Upper lobe of left lung (tissue), 6 donors: ENCODE data around the gene ATG101. TPM values are rescaled to one million over a fixed set of nuclear protein-coding genes. Genes with fewer than 3 reads are reported as not detected.
A peak's percentile ranks its signal among the peaks of the same experiment; 100 is the strongest.

Source experiments
- ATAC-seq, 2 donors: fragments of 200-7000 bp; cut with Tn5 transposase; one replicate each; pipeline ENCODE4 v1.9.1; 2022; ENCODE audit warnings: mild to moderate bottlenecking in 2 of 2, moderate library complexity in 2 of 2; ENCODE audit not compliant: low FRiP score in 2 of 2
- DNase-seq, 2 donors: peaks; one replicate each; pipeline ENCODE4 v3.0.0-alpha.2; 2019 to 2020
- H3K27ac ChIP-seq, 4 donors: fragments of 200-600 bp; sonication (generic); one replicate each; pipeline ENCODE4 v1.5.1; 2016 to 2019
- H3K27me3 ChIP-seq, 4 donors: fragments of 200-600 bp; sonication (generic); one replicate each; pipeline ENCODE4 v1.5.1; 2017 to 2019
- H3K36me3 ChIP-seq, 4 donors: fragments of 200-600 bp; sonication (generic); one replicate each; pipeline ENCODE4 v1.5.1; 2016 to 2019
- H3K4me1 ChIP-seq, 4 donors: fragments of 200-600 bp; sonication (generic); one replicate each; pipeline ENCODE4 v1.5.1; 2018 to 2019
- H3K4me3 ChIP-seq, 4 donors: fragments of 200-600 bp; sonication (generic); one replicate each; pipeline ENCODE4 v1.5.1; 2017 to 2019; ENCODE audit warnings: mild to moderate bottlenecking in 2 of 4, moderate library complexity in 1 of 4
- H3K9me3 ChIP-seq, 4 donors: fragments of 200-600 bp; sonication (generic); one replicate each; pipeline ENCODE4 v1.5.1; 2018 to 2019
- CTCF ChIP-seq, 6 experiments: fragments of 450-650 bp in 4 of 6; fragments of 200-600 bp in 2 of 6; sonication (generic) in 2 of 6; IDR thresholded peaks; one replicate each; pipeline ENCODE4 v1.5.1; 2016 to 2019; ENCODE audit warnings: antibody characterized with exemption in 6 of 6
- EP300 ChIP-seq, 4 donors: sonication (generic); formaldehyde crosslinking; IDR thresholded peaks; one replicate each; pipeline ENCODE4 v1.5.1; 2017; ENCODE audit warnings: antibody characterized with exemption in 4 of 4, control low read depth in 2 of 4
- POLR2A ChIP-seq, 4 donors: fragments of 450-650 bp; IDR thresholded peaks; one replicate each; pipeline ENCODE4 v1.5.1; 2016 to 2017; ENCODE audit warnings: antibody characterized with exemption in 4 of 4, mild to moderate bottlenecking in 2 of 4
- POLR2AphosphoS5 ChIP-seq, 2 donors: sonication (generic); formaldehyde crosslinking; IDR thresholded peaks; one replicate each; pipeline ENCODE4 v1.5.1; 2017; ENCODE audit warnings: antibody characterized with exemption in 2 of 2
- WGBS, 2 donors: methylation state at CpG; one replicate each; pipeline ENCODE4 v1.1.5; 2017 to 2018; 5-methylcytosine and 5-hydroxymethylcytosine counted together
- total RNA-seq, 6 donors: library from RNA; depleted of rRNA in 4 of 6; stranded (reverse); fragments of >200 nt in 4 of 6; gene quantifications; one replicate each; pipeline versions ENCODE4 v1.1.0 to v1.2.1, GENCODE V29; 2016 to 2021
- donor health status: DM: no; HTN: no; CAD: no; lungs with moderate emphysema.
- donor health status: DM: no; HTN: yes; CAD: no; lungs with severe emphysema.

The ATG101 gene
- total RNA-seq, 6 donors from 2014 or later, result 17.8 to 74.8 (median 35.9) TPM

GRCh38 chr12:52122904-52123303, 53.1 kb downstream of the ATG101 start:
- DNase-seq (no peak), ATAC-seq (no peak)
- H3K4me3 ChIP-seq, result no peak overlapping the region
- TF ChIP-seq EP300 (IDR thresholded peaks at IDR 0.05) (no peak), POLR2A (IDR thresholded peaks at IDR 0.05) (no peak), CTCF (IDR thresholded peaks at IDR 0.05) (no peak), POLR2AphosphoS5 (IDR thresholded peaks at IDR 0.05) (no peak)
- H3K27ac ChIP-seq, result no peak overlapping the region
- WGBS, 2 donors, result 88 to 96% methylated on average over 7 of the region's 7 CpGs
- H3K36me3 ChIP-seq, result no peaks in the 10 kb centered on the region
- H3K9me3 ChIP-seq, result no peaks in the 10 kb centered on the region
- peaks cover 47 to 67% (median 59%) of the 10 kb centered on the region in 4 donors for H3K4me1 ChIP-seq
- H3K27me3 ChIP-seq, result no peaks in the 10 kb centered on the region

GRCh38 chr12:52123487-52124186, 53.9 kb downstream of the ATG101 start:
- 59 to 63% methylated on average over 8 of the region's 8 CpGs for WGBS, 2 donors
- no peak for TF ChIP-seq POLR2A (IDR thresholded peaks at IDR 0.05)
- no peak for TF ChIP-seq EP300 (IDR thresholded peaks at IDR 0.05)
- TF ChIP-seq POLR2AphosphoS5 (IDR thresholded peaks at IDR 0.05), result no peak
- no peak for TF ChIP-seq CTCF (IDR thresholded peaks at IDR 0.05)
- DNase-seq, result no peak
- H3K27ac ChIP-seq, result peak overlapping the region in 1 of 4 donors; percentile 90
- no peak for ATAC-seq
- H3K36me3 ChIP-seq, result no peaks in the 10 kb centered on the region
- H3K4me1 ChIP-seq, result peaks cover 54 to 71% (median 59%) of the 10 kb centered on the region in 4 donors
- no peaks in the 10 kb centered on the region for H3K27me3 ChIP-seq
- no peaks in the 10 kb centered on the region for H3K9me3 ChIP-seq
- no peak overlapping the region for H3K4me3 ChIP-seq

- no peak for ATAC-seq
- Histone ChIP-seq H3K36me3 (no peaks in the 10 kb centered on the region), H3K9me3 (no peaks in the 10 kb centered on the region), H3K27me3 (no peaks in the 10 kb centered on the region), H3K4me3 (no peak overlapping the region), H3K4me1 (peaks cover 40 to 59% (median 48%) of the 10 kb centered on the region in 4 donors), H3K27ac (peak overlapping the region; percentile 81 to 90 (median 86))
- 84 to 87% methylated on average over 6 of the region's 6 CpGs for WGBS, 2 donors
- TF ChIP-seq POLR2AphosphoS5 (IDR thresholded peaks at IDR 0.05) (no peak), CTCF (IDR thresholded peaks at IDR 0.05) (no peak), EP300 (IDR thresholded peaks at IDR 0.05) (no peak), POLR2A (IDR thresholded peaks at IDR 0.05) (no peak)
- DNase-seq, result no peak
These were observed 55.7 kb downstream of the ATG101 start for GRCh38 chr12:52125476-52125900.

GRCh38 chr12:52126050-52126604, 56.3 kb downstream of the ATG101 start:
- ATAC-seq (peak in 1 of 2 donors; percentile 3), DNase-seq (no peak)
- H3K4me1 ChIP-seq, result peaks cover 36 to 54% (median 42%) of the 10 kb centered on the region in 4 donors
- no peak for TF ChIP-seq CTCF (IDR thresholded peaks at IDR 0.05)
- TF ChIP-seq POLR2AphosphoS5 (IDR thresholded peaks at IDR 0.05), result peak in 1 of 2 donors; percentile 93
- H3K9me3 ChIP-seq, result no peaks in the 10 kb centered on the region
- no peak overlapping the region for H3K4me3 ChIP-seq
- H3K27ac ChIP-seq, result peak overlapping the region; percentile 81 to 90 (median 86)
- WGBS, 2 donors, result 65 to 85% methylated on average over 2 of the region's 2 CpGs
- no peaks in the 10 kb centered on the region for H3K27me3 ChIP-seq
- H3K36me3 ChIP-seq, result no peaks in the 10 kb centered on the region

Other genes starting within 250 kb of the ATG101 start
- 1 to 10 TPM in 2 of 6 donors, under 1 TPM in 3, not detected in 1; 0.22 to 1.5 (median 0.39) TPM for gene FIGNL2, start 221.3 kb upstream of the ATG101 start, total RNA-seq
- gene ANKRD33, start 181.9 kb upstream of the ATG101 start, total RNA-seq, result not detected
- gene ACVRL1, start 162.5 kb upstream of the ATG101 start, total RNA-seq, result 100 to 1,000 TPM in 4 of 6 donors, 10 to 100 TPM in 2; 62.9 to 265 (median 180) TPM
- 10 to 100 TPM; 13.0 to 44.9 (median 23.6) TPM for gene ACVR1B, start 118.3 kb upstream of the ATG101 start, total RNA-seq
- gene TAMALIN, start 63.0 kb upstream of the ATG101 start, total RNA-seq, result 100 to 1,000 TPM in 2 of 6 donors, 10 to 100 TPM in 4; 52.3 to 170 (median 73.7) TPM
- 100 to 1,000 TPM in 5 of 6 donors, 10 to 100 TPM in 1; 88.3 to 202 (median 156) TPM for gene NR4A1, start 18.5 kb upstream of the ATG101 start, total RNA-seq
- gene SMIM41, start 9.7 kb downstream of the ATG101 start, total RNA-seq, result 10 to 100 TPM in 4 of 6 donors, 1 to 10 TPM in 2; 4.7 to 25.1 (median 15.4) TPM
- gene KRT80, start 122.0 kb downstream of the ATG101 start, total RNA-seq, result 10 to 100 TPM in 2 of 6 donors, 1 to 10 TPM in 4; 2.1 to 15.2 (median 6.6) TPM
- gene KRT7, start 163.3 kb downstream of the ATG101 start, total RNA-seq, result 1,000 to 10,000 TPM in 2 of 6 donors, 100 to 1,000 TPM in 4; 247 to 1,279 (median 821) TPM
- gene KRT86, start 204.7 kb downstream of the ATG101 start, total RNA-seq, result 1 to 10 TPM in 2 of 6 donors, under 1 TPM in 2, not detected in 2; 0.30 to 1.5 (median 0.93) TPM
- 1 to 10 TPM in 1 of 6 donors, under 1 TPM in 3, not detected in 2; 0.39 to 1.4 (median 0.52) TPM for gene KRT81, start 221.6 kb downstream of the ATG101 start, total RNA-seq